ENCODE results near the gene TXNDC11. TPM values are rescaled to one million over a fixed set of nuclear protein-coding genes. Genes with fewer than 3 reads are reported as not detected.

TXNDC11 gene
- total RNA-seq, 1 donor from 2014 or later, result 99.2 TPM

DNA sequence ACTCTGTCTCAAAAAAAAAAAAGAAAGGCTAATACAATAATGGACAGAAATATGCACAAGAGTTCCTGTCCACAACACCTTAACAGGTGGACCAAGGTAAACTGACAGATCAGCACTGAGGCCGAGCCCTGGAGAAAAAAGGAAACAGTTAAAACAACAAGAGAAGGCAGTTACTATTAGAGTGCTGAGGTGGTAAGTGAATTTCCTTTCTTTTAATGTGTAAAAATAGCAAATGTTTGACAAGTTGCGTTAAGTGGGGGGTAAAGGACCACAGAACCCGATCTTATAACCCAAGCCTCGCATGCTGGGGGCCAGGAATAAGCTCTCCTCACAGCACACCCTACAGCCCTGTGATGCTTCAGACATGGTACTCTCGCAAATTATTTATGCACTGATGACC, 24.8 kb downstream of the TXNDC11 start:
- H3K4me3 ChIP-seq, result no peak overlapping the region
- H3K27me3 ChIP-seq, result no peaks in the 10 kb centered on the region
- peaks cover 68% of the 10 kb centered on the region for H3K36me3 ChIP-seq
- no peak overlapping the region for H3K27ac ChIP-seq
- no peak for ATAC-seq
- TF ChIP-seq CTCF (IDR thresholded peaks at IDR 0.05), result no peak
- intact Hi-C loops (cut with DNase I), result loop anchor here (10.0 kb wide), 1 partner anchor 183 kb away; no protein-coding TSS in a partner anchor
- no peaks in the 10 kb centered on the region for H3K9me3 ChIP-seq
- DNase-seq, result no peak
- H3K4me1 ChIP-seq, result peaks cover 16% of the 10 kb centered on the region

GRCh38 chr16:11716336-11716735, 26.3 kb downstream of the TXNDC11 start:
- Histone ChIP-seq H3K27ac (no peak overlapping the region), H3K4me3 (no peak overlapping the region), H3K36me3 (peaks cover 57% of the 10 kb centered on the region), H3K27me3 (no peaks in the 10 kb centered on the region), H3K9me3 (no peaks in the 10 kb centered on the region), H3K4me1 (peaks cover 3% of the 10 kb centered on the region)
- ATAC-seq (no peak), DNase-seq (no peak)
- no peak for TF ChIP-seq CTCF (IDR thresholded peaks at IDR 0.05)
- intact Hi-C loops (cut with DNase I), result loop anchor here (10.0 kb wide), 1 partner anchor 182 kb away; no protein-coding TSS in a partner anchor

DNA sequence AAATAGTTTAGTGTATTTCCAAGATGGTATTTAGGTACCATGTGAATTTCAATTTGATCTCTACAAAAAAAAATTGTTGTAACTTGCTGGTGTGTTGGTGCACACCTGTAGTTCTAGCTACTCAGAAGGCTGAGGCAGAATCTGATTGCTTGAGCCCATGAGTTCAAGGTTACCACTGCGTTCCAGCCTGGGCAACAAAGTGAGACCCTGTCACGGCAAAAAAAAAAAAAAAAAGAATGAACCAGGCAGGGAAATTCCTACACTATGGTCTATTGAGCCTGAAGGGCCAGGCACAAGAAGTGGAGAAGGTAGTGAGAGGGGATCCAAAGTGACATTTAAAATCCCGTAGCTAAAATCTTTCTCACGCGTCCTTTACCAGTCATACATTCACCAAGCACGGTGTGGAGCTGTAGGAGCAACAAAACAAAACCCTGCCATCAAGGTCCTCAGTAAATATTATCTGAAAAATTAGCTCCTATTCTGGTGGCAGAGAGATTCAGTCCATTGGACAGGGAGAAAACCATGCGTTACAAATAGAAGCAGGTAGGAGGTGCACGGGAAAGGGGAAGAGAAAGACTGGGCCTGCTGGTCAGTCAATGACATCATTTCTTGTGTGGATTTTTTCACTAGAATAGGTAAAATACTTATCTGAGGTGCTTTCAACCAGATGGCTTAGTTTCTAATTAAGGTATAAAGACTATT, 27.3 kb downstream of the TXNDC11 start:
- Histone ChIP-seq H3K4me3 (no peak overlapping the region), H3K9me3 (no peaks in the 10 kb centered on the region), H3K4me1 (peaks cover 3% of the 10 kb centered on the region), H3K27ac (no peak overlapping the region), H3K27me3 (no peaks in the 10 kb centered on the region), H3K36me3 (peaks cover 57% of the 10 kb centered on the region)
- no peak for ATAC-seq
- intact Hi-C loops (cut with DNase I), result loop anchor here (10.0 kb wide), 1 partner anchor 181 kb away; no protein-coding TSS in a partner anchor
- TF ChIP-seq CTCF (IDR thresholded peaks at IDR 0.05), result no peak
- no peak for DNase-seq

DNA sequence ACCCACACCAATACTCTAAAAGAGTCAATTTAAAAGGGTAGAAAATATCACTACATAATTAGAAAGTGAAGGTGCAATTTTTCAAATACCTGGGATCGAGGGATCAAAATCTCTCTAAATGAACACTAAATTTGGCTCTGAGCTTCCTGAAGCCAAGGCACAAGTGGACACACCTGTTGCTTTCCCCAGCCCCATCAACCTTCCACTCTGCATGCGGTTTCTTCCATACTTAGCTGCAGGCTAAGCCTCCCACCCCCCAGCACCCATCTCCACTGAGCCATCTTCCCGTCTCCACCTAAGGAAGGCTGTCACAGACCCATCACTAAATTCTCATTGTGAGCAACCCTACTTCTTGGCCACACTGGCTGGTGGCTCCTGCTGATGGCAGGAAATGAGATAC, 30.5 kb downstream of the TXNDC11 start:
- no peaks in the 10 kb centered on the region for H3K9me3 ChIP-seq
- H3K36me3 ChIP-seq, result peaks cover 52% of the 10 kb centered on the region
- intact Hi-C loops (cut with DNase I), result loop anchor here (10.0 kb wide), 1 partner anchor 177 kb away; no protein-coding TSS in a partner anchor
- no peak overlapping the region for H3K27ac ChIP-seq
- no peak overlapping the region for H3K4me3 ChIP-seq
- DNase-seq (no peak), ATAC-seq (no peak)
- H3K27me3 ChIP-seq, result no peaks in the 10 kb centered on the region
- no peak for TF ChIP-seq CTCF (IDR thresholded peaks at IDR 0.05)
- H3K4me1 ChIP-seq, result peaks cover 3% of the 10 kb centered on the region

DNA sequence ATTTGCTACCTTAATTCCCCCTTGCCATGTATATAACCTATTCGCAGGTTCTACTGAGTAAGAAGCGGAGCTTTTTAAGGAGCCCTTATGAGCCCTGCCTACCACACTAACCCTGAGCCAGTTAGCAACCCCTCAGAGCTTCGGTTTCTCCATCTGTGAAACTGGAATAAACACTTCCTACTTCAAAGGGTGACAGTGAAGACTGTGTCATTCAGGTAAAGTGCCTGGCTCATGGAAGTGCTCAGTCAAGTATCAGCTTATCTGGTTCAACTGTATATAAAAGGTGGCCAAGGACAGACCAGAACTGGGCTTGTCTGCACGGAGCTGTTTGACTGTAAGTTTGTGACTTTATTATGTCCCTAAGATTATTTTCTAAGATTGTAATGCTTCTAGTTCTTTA, 31.0 kb downstream of the TXNDC11 start:
- Histone ChIP-seq H3K27ac (no peak overlapping the region), H3K4me1 (peaks cover 3% of the 10 kb centered on the region), H3K36me3 (peaks cover 57% of the 10 kb centered on the region), H3K9me3 (no peaks in the 10 kb centered on the region), H3K4me3 (no peak overlapping the region), H3K27me3 (no peaks in the 10 kb centered on the region)
- TF ChIP-seq CTCF (IDR thresholded peaks at IDR 0.05), result no peak
- ATAC-seq, result peak; percentile 74
- no peak for DNase-seq
- intact Hi-C loops (cut with DNase I), result loop anchor here (10.0 kb wide), 1 partner anchor 177 kb away; no protein-coding TSS in a partner anchor

Measured in upper lobe of right lung (tissue), 1 donor.